G401 (cell line): ENCODE measurements around the gene CDC42EP4. TPM values are rescaled to one million over a fixed set of nuclear protein-coding genes. Genes with fewer than 3 reads are reported as not detected.
A peak's percentile ranks its signal among the peaks of the same experiment; 100 is the strongest.

Experiments
- DNase-seq: peaks from one replicate; pipeline ENCODE4 v3.0.0-alpha.2; 2015; ENCODE audit warnings: low spot score
- in situ Hi-C: cut with HindIII; loops from 2 replicates; pipeline ENCODE4 v1.10.0; 2016; ENCODE audit warnings: low sequenced_read_pairs, mixed read lengths
- total RNA-seq: library from RNA; depleted of rRNA; stranded (reverse); fragments of >200 nt; shearing (Covaris generic); gene quantifications from 2 replicates; pipeline ENCODE4 v1.2.3, GENCODE V29; 2014; rRNA removed

The CDC42EP4 gene
- 66.1 and 79.4 TPM in 2 replicates for total RNA-seq

- in situ Hi-C loops = no loop called here
- peak; percentile 94 for DNase-seq
Measured at GRCh38 chr17:73311781-73312641, at the start of gene CDC42EP4. CDC42EP4 (minus strand) TSS chr17:73312001; CDS start chr17:73286500, 25,501 bp downstream.

DNA sequence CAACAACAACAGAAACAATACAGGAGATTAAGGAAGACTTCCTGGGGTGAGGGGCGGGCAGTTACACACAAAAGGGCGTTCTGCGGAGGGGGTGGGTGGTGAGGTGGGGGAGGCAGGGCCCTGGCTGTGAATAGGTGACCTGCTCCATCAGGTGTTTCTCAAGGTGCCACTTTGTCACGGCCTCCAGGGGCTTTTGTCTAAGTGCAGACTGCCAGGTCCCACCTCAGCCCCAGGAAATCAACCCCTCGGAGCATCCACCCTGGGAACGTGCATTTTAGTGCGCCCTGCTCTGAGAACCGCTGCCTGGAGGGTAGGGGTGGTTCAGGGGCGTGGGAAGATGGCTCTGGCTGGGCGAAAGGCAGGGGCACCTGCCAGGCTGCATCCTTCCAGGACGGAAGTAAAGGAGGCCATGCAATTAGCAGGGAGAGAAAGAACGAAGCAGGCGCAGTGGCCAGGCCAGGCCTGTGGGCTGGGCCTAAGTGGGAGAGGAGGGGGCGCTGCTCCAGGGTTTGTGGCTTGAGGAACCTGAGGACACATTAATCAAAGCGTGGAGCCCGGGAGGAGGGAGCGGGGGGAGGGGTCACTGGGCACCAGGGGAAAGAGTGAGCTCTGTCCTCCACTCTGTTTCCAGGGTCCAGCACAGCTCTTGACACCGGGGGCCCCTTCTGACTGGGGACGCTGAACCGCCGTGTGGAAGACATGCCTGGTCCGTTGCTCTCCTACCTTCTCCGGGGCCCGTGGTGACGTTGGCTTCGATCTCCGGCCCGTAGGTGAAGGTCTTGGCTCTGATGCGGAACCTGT, 49.4 kb upstream of the CDC42EP4 start:
- in situ Hi-C loops = no loop called here
- no peak for DNase-seq

- in situ Hi-C loops = no loop called here
- DNase-seq = no peak
Measured at GRCh38 chr17:73359987-73360410, 48.2 kb upstream of the CDC42EP4 start.

DNA sequence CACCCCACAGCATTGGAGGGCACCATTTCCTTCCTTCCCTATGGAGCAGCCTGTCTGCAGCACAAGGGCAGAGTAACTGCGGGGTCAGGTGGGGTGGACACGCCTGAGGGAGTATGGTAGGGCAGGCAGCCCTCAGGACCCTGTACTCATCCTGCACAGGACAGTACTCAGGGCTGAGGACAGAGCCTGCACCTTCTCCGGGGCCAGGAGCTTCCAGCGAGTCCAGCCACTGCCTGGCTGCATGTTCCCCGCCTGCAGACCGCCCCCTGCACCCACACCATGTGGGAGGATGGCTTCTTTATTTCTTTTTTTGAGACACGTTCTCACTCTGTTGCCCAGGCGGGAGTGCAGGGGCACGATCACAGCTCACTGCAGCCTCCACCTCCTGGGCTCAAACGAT, 47.6 kb upstream of the CDC42EP4 start:
- no peak for DNase-seq
- in situ Hi-C loops = no loop called here

DNA sequence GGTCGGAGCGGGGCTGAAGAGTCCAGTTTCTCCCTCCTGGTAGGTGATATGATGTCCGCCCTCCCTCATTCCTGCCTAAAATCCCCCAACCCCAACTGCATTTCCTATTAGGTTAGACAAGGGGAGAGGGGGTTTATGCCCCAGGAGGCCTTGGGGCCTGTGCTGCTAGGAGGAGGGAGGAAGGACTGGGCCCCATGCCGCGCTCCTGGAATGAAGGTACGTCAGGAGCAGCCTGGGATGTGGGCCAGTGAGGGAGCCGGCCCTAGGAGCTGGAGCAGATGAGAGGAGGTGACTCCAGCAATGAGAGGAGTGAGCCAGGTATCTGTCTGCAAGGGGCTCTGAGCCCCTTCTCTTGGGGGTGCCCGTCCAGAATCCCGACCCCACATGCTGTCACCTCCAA, 46.9 kb upstream of the CDC42EP4 start:
- DNase-seq = no peak
- in situ Hi-C loops = no loop called here

DNA sequence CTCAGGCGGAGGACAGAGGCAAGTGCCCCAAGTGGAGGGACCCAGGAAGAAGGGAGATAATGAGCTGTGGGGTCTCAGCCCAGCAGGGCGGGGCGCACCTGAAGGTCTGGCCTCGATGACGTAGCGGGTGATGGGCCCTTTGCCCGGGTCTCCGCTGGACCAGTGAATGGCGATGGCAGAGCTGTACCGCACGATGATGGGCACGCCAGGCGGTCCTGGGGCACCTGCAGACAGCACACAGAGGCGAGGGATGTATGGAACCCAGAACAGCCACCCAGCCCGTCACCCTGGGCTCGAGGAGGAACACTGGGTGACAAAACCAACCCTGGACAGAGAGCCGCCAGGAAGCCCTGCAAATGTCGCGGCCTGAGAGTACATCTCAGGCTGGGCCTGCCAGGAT, 46.2 kb upstream of the CDC42EP4 start:
- in situ Hi-C loops = no loop called here
- no peak for DNase-seq

DNA sequence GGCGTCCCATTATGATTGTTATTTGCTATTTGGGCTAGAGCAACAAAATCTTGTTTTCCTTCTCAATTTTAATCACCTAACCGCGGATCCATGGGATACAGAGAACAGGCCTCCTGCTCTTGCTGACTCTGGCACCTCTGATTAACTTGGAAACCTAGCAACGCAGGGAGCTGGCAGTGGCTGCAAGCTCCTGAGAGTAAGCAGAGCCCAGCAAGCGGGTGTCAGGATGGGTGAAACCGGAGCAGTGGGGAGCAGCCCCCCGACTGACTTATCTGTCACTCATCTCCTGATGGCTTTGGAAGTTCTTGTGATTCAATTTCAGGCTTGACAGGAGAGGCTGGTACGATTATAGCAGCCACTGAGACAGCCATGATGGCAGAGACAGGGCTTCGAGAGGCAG, 45.5 kb upstream of the CDC42EP4 start:
- DNase-seq = peak; percentile 85
- in situ Hi-C loops = no loop called here

DNA sequence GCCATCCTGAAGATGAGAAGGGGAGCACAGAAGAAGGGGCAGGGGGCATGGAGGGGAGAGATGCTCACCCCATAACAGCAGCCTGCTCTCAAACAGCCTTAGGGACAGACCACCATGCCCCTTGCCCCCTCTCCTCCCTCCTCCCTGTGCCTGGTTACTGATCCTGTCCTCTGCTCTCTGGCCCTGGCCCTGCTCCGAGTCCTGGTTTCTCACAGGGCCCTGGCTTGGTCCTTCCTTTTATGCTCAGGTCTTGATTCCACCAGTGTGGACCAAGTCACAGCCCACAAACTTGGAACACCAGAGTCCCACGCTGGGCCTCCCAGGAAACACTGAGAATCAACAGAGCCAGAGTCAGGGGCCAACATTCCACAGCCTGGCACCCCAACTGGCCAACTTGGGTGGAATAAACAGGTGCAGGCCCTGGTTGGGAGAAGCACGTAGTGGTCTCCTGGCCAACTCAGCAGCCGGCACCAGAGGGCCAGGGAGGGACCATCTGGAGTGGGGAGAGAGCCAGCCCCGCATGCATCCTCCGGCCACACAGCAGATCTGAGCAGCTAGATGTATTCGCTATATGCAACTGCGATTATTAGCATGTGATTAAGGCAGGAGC, 44.9 kb upstream of the CDC42EP4 start:
- in situ Hi-C loops = no loop called here
- DNase-seq = peak; percentile 85

GRCh38 chr17:73354423-73355284, 42.9 kb upstream of the CDC42EP4 start:
- in situ Hi-C loops = no loop called here

DNA sequence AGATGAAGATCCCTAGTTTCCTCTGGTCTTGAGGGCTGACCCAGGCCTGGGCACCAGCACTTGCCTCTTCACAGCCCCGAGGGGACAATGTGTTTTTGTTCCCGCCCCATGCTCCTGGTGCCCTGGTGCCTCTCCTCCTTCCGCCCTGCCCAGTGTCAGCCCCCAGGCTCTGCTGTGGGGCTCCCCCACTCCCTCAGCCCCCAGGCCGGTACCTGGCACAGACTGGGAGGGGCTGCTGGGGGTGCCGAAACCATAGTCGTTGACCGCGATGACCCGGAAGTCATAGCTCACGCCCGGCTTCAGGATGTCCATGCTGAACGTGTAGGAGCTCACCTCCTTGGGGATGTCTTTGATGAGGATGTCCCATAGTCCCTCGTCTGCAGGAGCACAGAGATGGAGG, 40.5 kb upstream of the CDC42EP4 start:
- in situ Hi-C loops = no loop called here
- DNase-seq = no peak

More at GRCh38 chr17:73354423-73355284, 42.9 kb upstream of the CDC42EP4 start:
- DNase-seq = no peak

DNA sequence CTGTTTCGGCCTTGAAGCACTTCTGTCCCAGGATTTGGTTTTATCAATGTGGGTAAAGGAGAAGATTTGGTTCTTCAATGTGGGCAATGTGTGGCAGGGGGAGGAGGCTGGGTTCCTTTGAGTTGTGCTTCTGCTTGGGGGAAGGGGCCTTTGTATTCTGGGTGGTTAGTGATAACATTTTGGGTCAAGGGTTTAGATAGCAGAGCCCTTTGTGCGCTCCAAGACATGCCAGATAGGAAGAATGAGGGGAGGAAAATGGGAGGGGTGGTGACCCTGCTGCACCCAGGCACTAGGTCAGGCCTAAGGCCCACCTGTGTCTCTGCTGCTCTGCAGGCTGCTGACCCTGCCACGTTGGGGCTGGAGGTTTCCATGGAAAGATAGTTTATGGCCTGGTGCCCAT, 40.0 kb upstream of the CDC42EP4 start:
- in situ Hi-C loops = no loop called here

DNA sequence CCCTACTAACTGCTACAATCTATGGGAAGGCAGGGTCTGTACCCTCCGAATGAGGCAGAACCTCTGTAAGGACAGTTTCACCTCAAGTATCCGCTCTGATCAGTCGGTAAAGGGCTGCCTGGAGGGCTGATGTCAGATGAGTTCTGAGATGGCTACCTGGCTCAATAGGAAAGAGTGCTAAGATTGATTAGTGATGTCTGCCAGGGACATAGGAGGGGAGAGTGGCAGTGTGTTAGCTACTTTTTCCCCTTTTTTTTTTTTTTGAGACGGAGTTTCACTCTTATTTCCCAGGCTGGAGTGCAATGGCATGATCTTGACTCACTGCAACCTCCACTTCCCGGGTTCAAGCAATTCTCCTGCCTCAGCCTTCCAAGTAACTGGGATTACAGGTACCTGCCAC, 39.1 kb upstream of the CDC42EP4 start:
- in situ Hi-C loops = no loop called here
- no peak for DNase-seq

More for the DNA sequence above, 40.0 kb upstream of the CDC42EP4 start:
- DNase-seq = no peak

- in situ Hi-C loops = loop anchor here (5.0 kb wide), 1 partner anchor 97 kb away; no protein-coding TSS in a partner anchor
- DNase-seq = no peak
Measured at GRCh38 chr17:73349647-73350046, 37.8 kb upstream of the CDC42EP4 start.

- no peak for DNase-seq
- in situ Hi-C loops = loop anchor here (5.0 kb wide), 1 partner anchor 97 kb away; no protein-coding TSS in a partner anchor
Measured at GRCh38 chr17:73349138-73349537, 37.3 kb upstream of the CDC42EP4 start.

DNA sequence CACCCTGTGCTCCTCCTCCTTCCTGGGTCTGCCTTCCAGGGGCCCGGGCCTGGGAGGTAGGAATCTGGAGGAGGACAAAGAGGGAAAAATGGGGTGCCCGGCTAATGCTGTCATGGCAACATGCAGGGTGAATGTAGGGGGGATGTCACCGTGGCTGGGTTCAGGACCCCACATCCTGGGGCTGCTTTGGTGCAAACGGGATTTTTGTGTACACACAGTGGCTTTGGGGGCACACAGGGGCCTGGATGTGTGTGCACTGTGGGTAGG, 37.0 kb upstream of the CDC42EP4 start:
- DNase-seq = no peak
- in situ Hi-C loops = loop anchor here (5.0 kb wide), 1 partner anchor 96 kb away; no protein-coding TSS in a partner anchor

GRCh38 chr17:73348018-73348828, 36.4 kb upstream of the CDC42EP4 start:
- DNase-seq = no peak
- in situ Hi-C loops = loop anchor here (5.0 kb wide), 1 partner anchor 96 kb away; no protein-coding TSS in a partner anchor

DNA sequence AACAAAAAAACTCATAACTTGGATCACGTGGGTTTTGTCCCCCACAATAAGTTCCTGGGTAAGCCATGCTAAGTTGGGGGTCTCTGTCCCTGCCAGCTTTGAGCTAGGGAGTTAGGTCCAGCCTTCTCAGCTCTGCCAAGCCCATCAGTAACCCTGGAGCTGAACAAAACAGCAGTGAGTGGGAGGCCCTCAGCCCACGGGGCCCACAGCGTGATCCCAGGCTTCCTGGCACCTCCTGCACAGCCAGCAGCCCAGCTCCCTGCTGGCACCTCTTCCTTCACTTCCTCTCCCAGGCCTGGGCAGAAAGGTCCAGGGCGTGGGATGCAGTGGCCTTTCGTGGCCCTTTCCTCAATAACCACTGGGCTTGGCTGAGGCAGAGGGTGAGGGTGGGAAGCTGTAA, 35.5 kb upstream of the CDC42EP4 start:
- no peak for DNase-seq
- in situ Hi-C loops = loop anchor here (5.0 kb wide), 1 partner anchor 95 kb away; no protein-coding TSS in a partner anchor
